ENCODE measurements around the gene TAOK3. TPM values are rescaled to one million over a fixed set of nuclear protein-coding genes. Genes with fewer than 3 reads are reported as not detected.
A peak's percentile ranks its signal among the peaks of the same experiment; 100 is the strongest.

The TAOK3 gene
- total RNA-seq, 1 experiment from 2014 or later: 55.8 TPM

DNA sequence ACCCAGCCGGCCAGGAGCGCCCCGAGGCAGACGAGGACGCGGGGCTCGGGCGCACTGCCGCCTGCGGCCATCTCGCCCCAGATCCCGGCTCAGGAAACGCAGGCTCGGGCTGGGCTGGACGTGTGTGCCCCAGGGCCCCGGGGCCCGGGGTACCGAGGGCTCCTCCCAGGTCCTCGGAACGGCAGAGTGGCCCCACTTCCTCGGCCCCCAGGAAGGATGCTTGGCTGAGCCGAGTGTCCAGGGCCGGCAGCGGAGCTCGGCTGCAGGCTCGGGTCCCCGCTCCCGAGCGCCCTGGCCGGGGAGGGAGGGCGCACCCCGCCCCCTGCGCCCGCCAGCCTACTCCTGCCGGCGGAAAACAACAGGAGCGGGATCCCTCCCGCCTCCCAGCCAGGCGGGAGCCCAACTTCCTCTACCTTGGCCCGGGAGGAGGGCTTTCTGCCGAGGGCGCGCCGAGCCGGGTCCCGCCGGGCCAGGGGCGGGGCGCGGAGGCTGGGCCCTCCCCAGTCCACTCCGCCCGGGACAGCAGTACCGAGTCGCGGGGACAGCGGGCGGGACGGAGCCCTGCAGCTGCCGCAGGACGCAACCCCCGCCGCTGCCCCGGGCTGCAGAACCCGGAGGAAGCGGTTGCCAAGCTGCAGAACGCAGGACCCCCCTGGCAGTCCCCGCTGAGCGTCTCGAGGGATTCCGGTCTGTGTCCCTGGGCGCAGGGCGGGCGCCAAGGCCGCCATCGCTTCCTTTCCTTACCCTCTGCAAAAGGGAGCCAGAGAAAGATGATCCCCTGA lies 268.9 kb downstream of the TAOK3 start, which contains the start of gene VSIG10:
TSS of gene VSIG10 (minus strand) at position 411 of the 782 bp plus-strand sequence. CDS start at position 71, 340 bp downstream.
- H3K4me2 ChIP-seq: peak within 1 kb of the TSS; percentile 91
- BruUV-seq (replicated peaks): no TSS peak
- no peak for TF ChIP-seq EZH2 (IDR thresholded peaks at IDR 0.05; ENCODE audit: low read depth)
- TF ChIP-seq, protein P1, sequence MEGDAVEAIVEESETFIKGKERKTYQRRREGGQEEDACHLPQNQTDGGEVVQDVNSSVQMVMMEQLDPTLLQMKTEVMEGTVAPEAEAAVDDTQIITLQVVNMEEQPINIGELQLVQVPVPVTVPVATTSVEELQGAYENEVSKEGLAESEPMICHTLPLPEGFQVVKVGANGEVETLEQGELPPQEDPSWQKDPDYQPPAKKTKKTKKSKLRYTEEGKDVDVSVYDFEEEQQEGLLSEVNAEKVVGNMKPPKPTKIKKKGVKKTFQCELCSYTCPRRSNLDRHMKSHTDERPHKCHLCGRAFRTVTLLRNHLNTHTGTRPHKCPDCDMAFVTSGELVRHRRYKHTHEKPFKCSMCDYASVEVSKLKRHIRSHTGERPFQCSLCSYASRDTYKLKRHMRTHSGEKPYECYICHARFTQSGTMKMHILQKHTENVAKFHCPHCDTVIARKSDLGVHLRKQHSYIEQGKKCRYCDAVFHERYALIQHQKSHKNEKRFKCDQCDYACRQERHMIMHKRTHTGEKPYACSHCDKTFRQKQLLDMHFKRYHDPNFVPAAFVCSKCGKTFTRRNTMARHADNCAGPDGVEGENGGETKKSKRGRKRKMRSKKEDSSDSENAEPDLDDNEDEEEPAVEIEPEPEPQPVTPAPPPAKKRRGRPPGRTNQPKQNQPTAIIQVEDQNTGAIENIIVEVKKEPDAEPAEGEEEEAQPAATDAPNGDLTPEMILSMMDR (conservative IDR thresholded peaks at IDR 0.05): no peak
- POLR2A ChIA-PET (ENCODE audit: unreplicated experiment): interaction anchor here (0.6 kb wide), 2 partner anchors 42 to 114 kb away, joined by 3 read pairs; no protein-coding TSS in a partner anchor
- H3K27ac ChIP-seq: 0 out of 2 replicates have a peak within 1 kb of the TSS, but pooled peaks have one; percentile 2
- H3K4me1 ChIP-seq (replicated peaks; ENCODE audit: insufficient read depth): peaks cover 18% of the 10 kb centered on the region
- no peaks in the 10 kb centered on the region for H3K27me3 ChIP-seq (ENCODE audit: insufficient read depth, low read depth)
- no peaks in the 10 kb centered on the region for H4K20me1 ChIP-seq (ENCODE audit: insufficient read depth)
- peaks cover 18% of the 10 kb centered on the region; the same call in 1 of the 2 replicates for H3F3A ChIP-seq (ENCODE audit: insufficient read depth, low read depth)
- 0 out of 2 replicates have a peak, but pooled peaks cover 5% of the 10 kb centered on the region for H3K79me2 ChIP-seq (ENCODE audit: low read depth)
- intact Hi-C loops (cut with micrococcal nuclease; ENCODE audit: unreplicated experiment): loop anchor here (1.0 to 2.0 kb wide), 2 partner anchors 41 to 51 kb away; no protein-coding TSS in a partner anchor
- no peaks in the 10 kb centered on the region for H3K36me3 ChIP-seq (ENCODE audit: low read depth)
- CTCF ChIA-PET: interaction anchor here (0.6 kb wide), 1 partner anchor 199 kb away, joined by 7 read pairs; no protein-coding TSS in a partner anchor
- H3K9me3 ChIP-seq (ENCODE audit: insufficient read depth, low read depth): no peaks in the 10 kb centered on the region
- no peaks in the 10 kb centered on the region for H3K9me2 ChIP-seq (ENCODE audit: insufficient read depth)
- peak within 1 kb of the TSS; percentile 84 for H2AFZ ChIP-seq
- peak within 1 kb of the TSS; percentile 81 for H3K4me3 ChIP-seq
- peak; percentile 49 to 82 for DNase-seq

DNA sequence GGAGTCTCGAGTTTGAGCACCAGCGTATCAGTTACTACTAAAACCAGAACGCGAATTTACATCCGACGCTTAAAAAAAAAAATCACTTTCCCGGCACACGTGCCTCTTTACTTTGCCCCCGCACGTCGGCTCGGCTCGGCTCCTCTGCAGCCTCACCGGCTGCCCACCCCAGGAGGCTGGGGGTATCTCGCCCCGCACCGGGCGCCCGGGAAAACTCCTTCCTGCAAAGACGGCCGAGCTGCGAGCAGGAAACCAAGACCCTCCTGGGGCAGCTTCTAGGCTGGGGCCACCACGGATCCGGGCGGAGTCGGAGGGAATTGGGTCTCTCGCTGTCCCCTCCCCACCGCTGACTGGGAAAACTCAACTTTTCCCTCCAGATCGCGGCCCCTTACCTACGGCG lies 269.5 kb downstream of the TAOK3 start:
- ChIA-PET POLR2A (ENCODE audit: unreplicated experiment) (interaction anchor here (0.6 kb wide), 1 partner anchor 114 kb away, joined by 3 read pairs; no protein-coding TSS in a partner anchor), CTCF (no interaction called here)
- Histone ChIP-seq H3K9me2 (ENCODE audit: insufficient read depth) (no peaks in the 10 kb centered on the region), H4K20me1 (ENCODE audit: insufficient read depth) (no peaks in the 10 kb centered on the region), H3K79me2 (ENCODE audit: low read depth) (0 out of 2 replicates have a peak, but pooled peaks cover 5% of the 10 kb centered on the region), H3K27me3 (ENCODE audit: insufficient read depth, low read depth) (no peaks in the 10 kb centered on the region), H3K4me2 (peak overlapping the region; percentile 91), H3K9me3 (ENCODE audit: insufficient read depth, low read depth) (no peaks in the 10 kb centered on the region), H2AFZ (peak overlapping the region; percentile 84), H3K4me3 (peak overlapping the region; percentile 81), H3K4me1 (replicated peaks; ENCODE audit: insufficient read depth) (peaks cover 24% of the 10 kb centered on the region), H3K27ac (no peak overlapping the region), H3K36me3 (ENCODE audit: low read depth) (no peaks in the 10 kb centered on the region), H3F3A (ENCODE audit: insufficient read depth, low read depth) (peaks cover 18% of the 10 kb centered on the region; the same call in 1 of the 2 replicates)
- intact Hi-C loops (cut with micrococcal nuclease; ENCODE audit: unreplicated experiment): loop anchor here (1.0 to 2.0 kb wide), 2 partner anchors 41 to 50 kb away; no protein-coding TSS in a partner anchor
- no peak for DNase-seq
- BruUV-seq (replicated peaks): no TSS peak
- TF ChIP-seq EZH2 (IDR thresholded peaks at IDR 0.05; ENCODE audit: low read depth): no peak
- TF ChIP-seq, protein P1 (conservative IDR thresholded peaks at IDR 0.05): no peak

DNA sequence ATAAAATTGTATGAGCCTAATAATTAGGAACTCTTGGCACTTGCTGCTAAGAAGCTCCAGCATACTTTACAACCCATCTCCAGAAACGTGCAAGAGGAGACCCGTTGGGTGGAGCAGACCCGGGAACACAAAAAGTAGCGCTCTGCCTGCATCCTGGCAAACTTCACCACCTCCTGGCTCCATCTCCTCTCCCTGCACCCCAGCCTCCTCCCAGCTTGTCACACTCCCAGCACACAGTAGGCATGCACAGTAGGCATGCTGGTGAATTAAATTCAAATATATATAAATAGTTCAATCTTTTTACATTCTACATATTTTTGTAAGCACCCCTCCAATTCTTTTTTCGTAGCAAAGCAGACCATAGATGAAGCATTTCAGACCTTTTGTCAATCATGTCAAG lies 270.1 kb downstream of the TAOK3 start:
- Histone ChIP-seq H3K4me1 (replicated peaks; ENCODE audit: insufficient read depth) (peaks cover 24% of the 10 kb centered on the region), H2AFZ (0 out of 2 replicates have a peak overlapping the region, but pooled peaks have one; percentile 84), H3K27me3 (ENCODE audit: insufficient read depth, low read depth) (no peaks in the 10 kb centered on the region), H3K4me3 (peak overlapping the region; percentile 81; the same call in 1 of the 2 replicates), H3K36me3 (ENCODE audit: low read depth) (no peaks in the 10 kb centered on the region), H3K9me2 (ENCODE audit: insufficient read depth) (no peaks in the 10 kb centered on the region), H3K79me2 (ENCODE audit: low read depth) (0 out of 2 replicates have a peak, but pooled peaks cover 5% of the 10 kb centered on the region), H3F3A (ENCODE audit: insufficient read depth, low read depth) (peaks cover 18% of the 10 kb centered on the region; the same call in 1 of the 2 replicates), H3K4me2 (peak overlapping the region; percentile 91), H3K9me3 (ENCODE audit: insufficient read depth, low read depth) (no peaks in the 10 kb centered on the region), H3K27ac (peak overlapping the region; percentile 2; the same call in 1 of the 2 replicates), H4K20me1 (ENCODE audit: insufficient read depth) (no peaks in the 10 kb centered on the region)
- no TSS peak for BruUV-seq (replicated peaks)
- TF ChIP-seq EZH2 (IDR thresholded peaks at IDR 0.05; ENCODE audit: low read depth): no peak
- TF ChIP-seq, protein P1 (conservative IDR thresholded peaks at IDR 0.05): no peak
- intact Hi-C loops (cut with micrococcal nuclease; ENCODE audit: unreplicated experiment): loop anchor here (1.0 to 2.0 kb wide), 3 partner anchors 34 to 50 kb away; partner anchors contain the start of gene PEBP1
- no peak for DNase-seq
- POLR2A ChIA-PET (ENCODE audit: unreplicated experiment): interaction anchor here (0.6 kb wide), 1 partner anchor 40 kb away, joined by 5 read pairs; no protein-coding TSS in a partner anchor
- CTCF ChIA-PET: no interaction called here
